Activated effector memory CD4-positive, alpha-beta T cell treated with anti-CD3 and anti-CD28 coated beads, Interleukin-2, amount 50 U/mL, for 16 hours (primary cell): Measurements from ENCODE around the gene POLR2F.
"Not testable (repeated sequence)": the region's sequence is repeated elsewhere in the genome, so short reads cannot be mapped to it uniquely, and the experiment has no call there.

Experiments used
- DNase-seq: peaks from one replicate; pipeline ENCODE4 v3.0.0-alpha.2; 2020

POLR2F gene

DNA sequence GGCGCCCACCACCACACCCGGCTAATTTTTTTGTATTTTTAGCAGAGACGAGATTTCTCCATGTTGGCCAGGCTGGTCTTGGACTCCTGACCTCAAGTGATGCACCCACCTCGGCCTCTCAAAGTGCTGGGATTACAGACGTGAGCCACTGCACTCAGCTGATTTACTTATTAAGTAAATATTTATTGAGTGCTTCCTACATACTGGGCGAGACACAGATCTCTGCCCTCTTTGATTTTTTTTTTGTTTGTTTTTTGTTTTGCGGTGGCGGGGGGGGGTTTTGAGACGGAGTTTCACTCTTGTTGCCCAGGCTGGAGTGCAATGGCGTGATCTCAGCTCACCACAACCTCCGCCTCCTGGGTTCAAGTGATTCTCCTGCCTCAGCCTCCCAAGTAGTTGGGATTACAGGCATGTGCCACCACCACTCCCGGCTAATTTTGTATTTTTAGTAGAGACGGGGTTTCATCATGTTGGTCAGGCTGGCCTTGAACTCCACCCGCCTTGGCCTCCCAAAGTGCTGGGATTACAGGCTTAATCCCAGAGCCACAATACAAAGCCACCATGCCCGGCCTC lies 2.4 kb downstream of the POLR2F start:
- not testable (repeated sequence) for DNase-seq

GRCh38 chr22:37957232-37957631 lies 3.7 kb downstream of the POLR2F start:
- no peak for DNase-seq

DNA sequence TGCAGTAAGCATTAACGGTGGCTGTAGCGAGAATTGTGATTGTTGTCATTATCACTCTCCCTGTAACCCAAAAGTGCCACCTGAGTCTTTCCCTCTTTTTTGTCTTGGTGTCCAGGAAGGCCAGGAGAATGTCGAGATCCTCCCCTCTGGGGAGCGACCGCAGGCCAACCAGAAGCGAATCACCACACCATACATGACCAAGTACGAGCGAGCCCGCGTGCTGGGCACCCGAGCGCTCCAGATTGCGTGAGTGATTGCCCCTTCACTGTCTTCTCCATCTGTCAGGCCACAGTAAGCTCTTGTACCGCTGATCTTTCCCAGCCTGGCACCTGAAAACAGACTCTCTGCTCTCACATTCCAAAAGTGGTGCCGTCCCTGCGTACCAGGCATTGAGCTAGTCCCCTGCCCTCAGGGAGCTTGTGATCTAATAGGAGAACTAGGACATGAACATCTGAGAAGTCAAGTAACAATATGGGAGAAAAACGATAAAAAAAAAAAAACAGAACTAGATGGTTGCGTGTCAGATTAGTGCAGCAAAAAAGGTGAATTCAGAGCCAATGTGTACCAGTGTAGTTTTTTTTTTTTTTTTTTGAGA lies 5.8 kb downstream of the POLR2F start:
- DNase-seq = no peak

DNA sequence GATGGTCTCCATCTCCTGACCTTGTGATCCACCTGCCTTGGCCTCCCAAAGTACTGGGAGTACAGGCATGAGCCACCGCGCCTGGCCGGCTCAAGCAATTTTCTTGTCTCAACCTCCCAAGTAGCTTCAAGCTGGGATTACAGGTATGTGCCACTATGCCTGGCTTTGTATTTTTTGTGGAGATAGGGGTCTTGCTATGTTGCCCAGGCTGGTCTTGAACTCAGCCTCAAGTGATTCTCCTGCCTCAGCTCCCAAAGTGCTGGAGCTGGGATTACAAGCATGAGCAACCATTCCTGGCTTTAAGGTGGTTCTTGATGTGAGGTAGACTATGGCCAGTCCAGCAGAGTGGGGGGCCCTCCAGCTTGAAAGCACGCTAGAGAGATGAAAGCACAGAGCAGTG lies 7.6 kb downstream of the POLR2F start:
- DNase-seq = no peak

- DNase-seq = no peak
These were observed 12.6 kb downstream of the POLR2F start for GRCh38 chr22:37965940-37966664.

- no peak for DNase-seq
These were observed 13.6 kb downstream of the POLR2F start for GRCh38 chr22:37967147-37967546.

DNA sequence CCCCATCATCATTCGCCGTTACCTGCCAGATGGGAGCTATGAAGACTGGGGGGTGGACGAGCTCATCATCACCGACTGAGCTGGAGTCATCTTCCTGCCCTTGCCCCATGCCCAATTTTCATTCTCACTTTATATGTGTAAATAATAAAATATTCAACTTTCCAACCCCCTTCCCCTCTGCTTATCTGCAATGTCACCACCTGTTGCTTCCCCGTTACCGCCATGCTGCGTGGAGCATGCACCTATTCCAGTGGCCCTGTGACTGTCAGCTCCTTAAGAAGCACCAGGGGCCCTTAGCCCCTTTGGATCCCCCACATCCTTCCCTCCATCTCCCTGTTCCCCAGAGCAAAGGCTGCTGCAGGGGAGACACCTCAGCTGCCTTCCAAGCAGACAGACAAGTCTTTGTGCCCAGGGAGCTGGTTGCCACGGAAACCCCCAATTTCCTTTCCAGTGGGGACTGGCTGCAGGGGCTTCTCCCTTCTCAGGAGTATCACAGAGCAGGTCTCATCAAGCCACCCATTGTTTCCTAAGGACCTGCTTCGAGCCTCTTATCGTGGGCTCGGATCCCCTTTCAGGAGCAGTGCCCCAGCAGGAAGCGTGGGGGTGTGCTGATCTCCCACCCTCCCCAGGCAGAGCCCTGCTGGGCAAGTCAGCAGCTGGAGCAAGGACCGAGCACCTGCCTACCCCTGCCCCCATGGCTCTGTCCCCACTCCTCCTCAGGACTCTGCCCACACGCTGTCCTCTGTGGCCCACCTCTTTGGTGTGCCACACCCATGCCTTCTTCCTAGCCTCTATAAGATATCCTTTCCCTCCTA lies 14.3 kb downstream of the POLR2F start:
- no peak for DNase-seq

DNA sequence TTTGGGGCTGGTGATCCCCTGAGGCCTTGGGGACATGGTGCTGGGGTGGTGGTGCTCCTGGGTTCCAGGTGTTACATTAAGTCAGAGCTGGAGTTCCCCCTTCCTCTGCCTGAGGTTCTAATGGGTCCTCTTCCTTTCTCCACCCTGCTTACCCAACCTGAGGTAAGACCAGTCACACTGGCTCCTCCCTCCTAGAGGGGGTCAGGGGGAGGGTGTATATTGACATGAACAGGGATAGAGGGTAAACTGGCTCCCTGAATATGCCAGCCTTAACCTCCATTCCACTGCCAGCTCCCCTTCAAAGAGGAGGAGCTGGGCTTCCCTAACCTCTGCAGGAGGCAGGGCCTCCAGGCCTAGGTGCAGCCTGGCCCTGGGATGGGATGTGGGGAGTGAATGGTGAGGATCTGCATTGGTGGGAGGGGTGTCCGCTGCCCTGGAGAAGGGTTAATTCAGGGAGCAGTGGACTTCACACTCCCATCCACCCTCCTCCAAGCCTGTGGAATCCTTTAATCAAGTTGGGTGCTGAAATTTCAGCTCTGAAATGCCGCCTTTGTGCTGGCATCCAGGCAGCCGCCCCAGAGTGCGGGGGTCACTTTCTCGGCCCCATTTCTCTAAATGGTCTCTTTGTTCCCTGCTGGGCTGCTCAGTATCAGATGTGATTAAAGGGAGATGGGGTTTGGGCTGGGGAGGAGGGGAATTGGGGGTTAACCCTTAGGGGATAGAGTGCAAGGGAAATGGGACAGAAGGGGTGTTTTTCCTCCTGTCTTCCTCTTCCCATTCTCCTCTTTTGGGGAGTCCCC lies 15.2 kb downstream of the POLR2F start:
- no peak for DNase-seq

DNA sequence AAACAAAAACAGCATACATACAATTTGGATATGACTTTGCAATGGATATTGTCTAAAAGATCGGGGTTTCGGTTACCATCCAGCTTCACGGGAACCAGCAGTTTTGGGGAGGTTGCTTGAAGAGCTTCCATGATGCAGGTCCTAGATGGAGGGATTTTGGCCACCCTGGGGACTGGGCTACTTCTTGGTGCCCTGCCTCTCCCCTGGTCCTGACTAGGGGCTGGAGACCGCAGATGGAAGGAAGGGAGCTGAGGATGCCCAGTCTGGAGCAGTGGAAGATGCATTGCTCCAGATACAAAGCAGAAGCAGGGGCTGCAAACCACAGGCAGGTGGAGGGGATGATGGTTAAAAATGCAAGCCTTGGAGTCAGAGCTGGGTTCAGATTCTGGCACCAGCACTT lies 17.4 kb downstream of the POLR2F start:
- no peak for DNase-seq

GRCh38 chr22:37971475-37972434 lies 18.3 kb downstream of the POLR2F start:
- no peak for DNase-seq

- no peak for DNase-seq
These were observed 19.0 kb downstream of the POLR2F start for GRCh38 chr22:37972527-37972926.

- no peak for DNase-seq
These were observed 20.0 kb downstream of the POLR2F start for GRCh38 chr22:37973271-37974170.

DNA sequence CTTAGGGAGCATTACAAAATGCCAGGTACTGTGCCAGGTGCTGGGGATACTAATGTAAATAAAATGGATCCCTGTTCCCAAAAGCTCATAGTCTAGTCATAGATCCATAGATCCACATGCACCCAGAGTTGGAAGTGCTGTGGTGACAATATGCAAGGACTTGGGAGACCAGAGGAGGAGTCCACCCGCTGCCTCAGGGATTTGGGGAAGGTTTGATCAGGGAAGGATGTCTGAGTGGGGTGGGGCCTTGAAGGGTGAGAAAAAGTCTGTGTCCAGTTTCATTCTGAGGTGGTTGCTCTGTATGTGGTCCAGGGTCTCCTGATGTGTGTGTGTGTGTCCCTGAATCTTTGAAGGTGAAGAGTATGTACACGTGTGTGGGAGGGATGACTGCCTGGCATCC lies 21.7 kb downstream of the POLR2F start:
- no peak for DNase-seq

- not testable (repeated sequence) for DNase-seq
These were observed 22.5 kb downstream of the POLR2F start for GRCh38 chr22:37976022-37976421.

- DNase-seq = no peak
These were observed 23.0 kb downstream of the POLR2F start for GRCh38 chr22:37976547-37976946.

DNA sequence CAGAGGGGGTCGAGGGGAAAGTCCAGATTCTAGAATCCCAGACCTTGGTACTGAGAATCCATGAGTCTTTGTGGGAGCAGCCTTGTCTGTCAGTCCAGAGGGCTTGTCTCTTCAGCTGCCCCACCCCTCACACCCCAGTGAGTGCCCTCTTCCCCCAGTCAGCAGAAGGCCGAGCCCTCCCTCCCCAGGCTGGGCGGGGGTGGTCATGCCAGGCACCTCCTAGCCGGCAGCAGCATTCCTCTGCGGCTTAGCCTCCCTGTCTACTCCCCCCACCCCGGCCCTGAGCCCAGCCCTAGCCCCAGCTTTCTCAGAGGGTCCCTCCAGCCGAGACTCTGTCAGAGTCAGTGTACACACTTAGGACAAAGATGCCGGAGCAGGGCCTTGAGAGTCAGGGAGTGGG lies 26.3 kb downstream of the POLR2F start:
- DNase-seq = no peak

GRCh38 chr22:37981282-37982011 lies 27.9 kb downstream of the POLR2F start:
- DNase-seq = no peak

GRCh38 chr22:37982151-37982785 lies 28.8 kb downstream of the POLR2F start:
- no peak for DNase-seq
